DOHH2 (cell line): ENCODE results near the gene PHRF1.

Experiments used
- CTCF ChIP-seq: fragments of 200-600 bp; sonication (generic); IDR thresholded peaks from one replicate; pipeline ENCODE4 v1.5.1; 2014; ENCODE audit warnings: antibody characterized with exemption, mild to moderate bottlenecking, low read depth, low read length; ENCODE audit not compliant: poor library complexity, severe bottlenecking
- EZH2phosphoT487 ChIP-seq: fragments of 200-600 bp; sonication (generic); IDR thresholded peaks from 2 replicates; pipeline ENCODE4 v1.6.1; 2017; ENCODE audit warnings: borderline replicate concordance, mild to moderate bottlenecking, antibody characterized with exemption, low read length, moderate library complexity, mixed read lengths

- TF ChIP-seq CTCF (no peak), EZH2phosphoT487 (no peak)
Observed at GRCh38 chr11:637593-638521, 61.6 kb downstream of the PHRF1 start.
